SU-DHL-6 (cell line): Measurements from ENCODE around the gene PRDM10.

ENCODE experiments used
- H2AFZ ChIP-seq: fragments of 200-600 bp; sonication (generic); 2 replicates; pipeline ENCODE4 v1.6.1; 2014; ENCODE audit warnings: low read depth, mild to moderate bottlenecking, moderate library complexity, mixed read lengths, antibody characterized with exemption, low read length; ENCODE audit not compliant: severe bottlenecking
- H3F3A ChIP-seq: fragments of 200-600 bp; shearing (Covaris generic); 2 replicates; pipeline ENCODE4 v1.6.0; 2016; ENCODE audit warnings: antibody characterized with exemption, mild to moderate bottlenecking; ENCODE audit not compliant: insufficient read depth
- H3K27ac ChIP-seq: fragments of 200-600 bp; sonication (generic); 2 replicates; pipeline ENCODE4 v1.5.1; 2016; ENCODE audit warnings: low read depth, mild to moderate bottlenecking, low read length, moderate library complexity, mixed read lengths
- H3K27me3 ChIP-seq: fragments of 200-600 bp; sonication (generic), shearing (Covaris generic); 2 replicates; pipeline ENCODE4 v1.6.0; 2014; ENCODE audit warnings: mild to moderate bottlenecking, low read length
- H3K36me3 ChIP-seq: fragments of 200-600 bp; sonication (generic); 2 replicates; pipeline ENCODE4 v1.6.1; 2014; ENCODE audit warnings: mild to moderate bottlenecking, low read length, mixed read lengths
- H3K4me2 ChIP-seq: fragments of 300-600, 200-600 bp; shearing (Covaris generic), sonication (generic); 2 replicates; pipeline ENCODE4 v1.6.0; 2014; ENCODE audit warnings: low read length, low read depth, mild to moderate bottlenecking; ENCODE audit not compliant: poor library complexity, severe bottlenecking
- H3K4me3 ChIP-seq: fragments of 200-600 bp; sonication (generic); 2 replicates; pipeline ENCODE4 v1.5.1; 2014; ENCODE audit warnings: antibody characterized with exemption, low read length, mild to moderate bottlenecking, mixed read lengths; ENCODE audit not compliant: insufficient read depth, poor library complexity, severe bottlenecking
- H3K79me2 ChIP-seq: fragments of 200-600 bp; sonication (generic); 2 replicates; pipeline ENCODE4 v1.6.1; 2014; ENCODE audit warnings: mild to moderate bottlenecking, low read length, moderate library complexity; ENCODE audit not compliant: insufficient read depth
- H3K9ac ChIP-seq: fragments of 200-600 bp; sonication (generic); 2 replicates; pipeline ENCODE4 v1.7.0; 2014; ENCODE audit warnings: mild to moderate bottlenecking, low read length
- H3K9me2 ChIP-seq: fragments of 200-600 bp; sonication (generic); replicated peaks from 2 replicates; pipeline ENCODE4 v1.6.1; 2014; ENCODE audit warnings: low read length; ENCODE audit not compliant: insufficient read depth
- H3K9me3 ChIP-seq: fragments of 200-600 bp; sonication (generic); 2 replicates; pipeline ENCODE4 v1.6.1; 2014; ENCODE audit warnings: low read length, mixed read lengths; ENCODE audit not compliant: insufficient read depth
- H4K20me1 ChIP-seq: fragments of 200-600 bp; sonication (generic); 2 replicates; pipeline ENCODE4 v1.6.1; 2014; ENCODE audit warnings: low read depth, mild to moderate bottlenecking, antibody characterized with exemption, low read length, moderate library complexity, mixed read lengths
- CTCF ChIP-seq: fragments of 200-600 bp; sonication (generic); IDR thresholded peaks from one replicate; pipeline ENCODE4 v1.5.1; 2017; ENCODE audit warnings: antibody characterized with exemption, mild to moderate bottlenecking, low read length, moderate library complexity; ENCODE audit not compliant: insufficient read depth, poor library complexity, severe bottlenecking
- EZH2phosphoT487 ChIP-seq: fragments of 200-600 bp; sonication (generic), shearing (Covaris generic); conservative IDR thresholded peaks from 2 replicates; pipeline ENCODE4 v1.6.1; 2018; ENCODE audit warnings: mild to moderate bottlenecking, antibody characterized with exemption, low read length, moderate library complexity, mixed read lengths

PRDM10 gene

GRCh38 chr11:129950101-129951091 lies 52.2 kb downstream of the PRDM10 start:
- Histone ChIP-seq H3K4me3 (no peak overlapping the region), H3K9me2 (no peaks in the 10 kb centered on the region), H2AFZ (no peak overlapping the region), H3K9ac (peak overlapping the region; percentile 50), H3K4me2 (peak overlapping the region; percentile 91), H3K79me2 (peaks cover 24% of the 10 kb centered on the region), H3K36me3 (no peaks in the 10 kb centered on the region), H3F3A (peaks cover 36% of the 10 kb centered on the region), H3K27ac (peak overlapping the region; percentile 95), H3K9me3 (no peaks in the 10 kb centered on the region), H3K27me3 (no peaks in the 10 kb centered on the region), H4K20me1 (no peaks in the 10 kb centered on the region)
- no peak for TF ChIP-seq CTCF
- TF ChIP-seq EZH2phosphoT487: no peak

- Histone ChIP-seq H3K9me2 (no peaks in the 10 kb centered on the region), H2AFZ (no peak overlapping the region), H3K9me3 (no peaks in the 10 kb centered on the region), H3K9ac (peak overlapping the region; percentile 50; the same call in 1 of the 2 replicates), H3F3A (peaks cover 33% of the 10 kb centered on the region), H4K20me1 (no peaks in the 10 kb centered on the region), H3K79me2 (peaks cover 34% of the 10 kb centered on the region), H3K27ac (peak overlapping the region; percentile 95), H3K36me3 (no peaks in the 10 kb centered on the region), H3K27me3 (no peaks in the 10 kb centered on the region), H3K4me3 (no peak overlapping the region), H3K4me2 (peak overlapping the region; percentile 91)
- no peak for TF ChIP-seq EZH2phosphoT487
- TF ChIP-seq CTCF: no peak
Measured at GRCh38 chr11:129948926-129949466, 53.6 kb downstream of the PRDM10 start.

- Histone ChIP-seq H3K27ac (peak overlapping the region; percentile 95), H3K9ac (peak overlapping the region; percentile 92), H3K9me3 (no peaks in the 10 kb centered on the region), H3K4me2 (peak overlapping the region; percentile 91), H3K79me2 (peaks cover 45% of the 10 kb centered on the region), H3K4me3 (peak overlapping the region; percentile 67), H4K20me1 (no peaks in the 10 kb centered on the region), H3F3A (peaks cover 33% of the 10 kb centered on the region), H3K36me3 (peaks cover 3% of the 10 kb centered on the region; the same call in 1 of the 2 replicates), H3K27me3 (no peaks in the 10 kb centered on the region), H3K9me2 (no peaks in the 10 kb centered on the region), H2AFZ (no peak overlapping the region)
- TF ChIP-seq EZH2phosphoT487 (no peak), CTCF (peak; percentile 46)
Measured at GRCh38 chr11:129947474-129947873, 55.2 kb downstream of the PRDM10 start.
